HCT116 (cell line): ENCODE data around the gene PRPF8. TPM values are rescaled to one million over a fixed set of nuclear protein-coding genes. Genes with fewer than 3 reads are reported as not detected.
A peak's percentile ranks its signal among the peaks of the same experiment; 100 is the strongest.
"Not testable (repeated sequence)": the region's sequence is repeated elsewhere in the genome, so short reads cannot be mapped to it uniquely, and the experiment has no call there.

Experiments used
- ATAC-seq: fragments of 200-7000 bp; cut with Tn5 transposase; 2 replicates; pipeline ENCODE4 v1.9.1; 2020; ENCODE audit warnings: mild to moderate bottlenecking, moderate library complexity
- BruUV-seq: library from RNA; stranded (reverse); fragments of 400-500 nt; replicated peaks from 2 replicates; lab custom pipeline; 2021; lab: Mats Ljungman, UMichigan
- CTCF ChIA-PET: fragments of 300-600 bp; sonication (Branson Sonifier 250); formaldehyde crosslinking; loops from one replicate; lab custom pipeline; 2021; ENCODE audit warnings: antibody characterized with exemption; lab: Charles Lee
- POLR2A ChIA-PET: fragments of 300-600, 350-600 bp; sonication (Branson Sonifier 250); formaldehyde crosslinking; loops from one replicate; lab custom pipeline; 2021; ENCODE audit warnings: antibody characterized with exemption; lab: Charles Lee
- RAD21 ChIA-PET, 2 experiments: fragments of 300-600 bp; sonication (Branson Sonifier 250); formaldehyde crosslinking; loops; one replicate each; lab custom pipeline; 2023; ENCODE audit warnings: low total read pairs in 2 of 2; ENCODE audit not compliant: uncharacterized antibody in 2 of 2, unreplicated experiment in 2 of 2, low non-redundant PET in 1 of 2; lab: Charles Lee
- DNase-seq: peaks from one replicate; pipeline ENCODE4 v3.0.0-alpha.2; 2010; ENCODE audit warnings: low read depth, low spot score
- H2AFZ ChIP-seq: fragments of 200-600 bp; shearing (Covaris generic), sonication (generic); 2 replicates; pipeline ENCODE4 v1.6.1; 2017; ENCODE audit warnings: low read depth, mixed run types, mixed read lengths, antibody characterized with exemption, low read length; ENCODE audit not compliant: poor library complexity, severe bottlenecking
- H3K27ac ChIP-seq: 2 replicates; pipeline ENCODE4 v1.5.1; 2012; ENCODE audit warnings: low read depth, low read length
- H3K27me3 ChIP-seq: fragments of 200-600 bp; sonication (generic); 2 replicates; pipeline ENCODE4 v1.6.1; 2016; ENCODE audit warnings: mixed run types, low read length, mixed read lengths; ENCODE audit not compliant: insufficient read depth
- H3K36me3 ChIP-seq, 2 experiments: fragments of 200-500 bp in 1 of 2; fragments of 200-600 bp in 1 of 2; sonication (Bioruptor generic) in 1 of 2; sonication (generic) in 1 of 2; 2 replicates each; pipeline versions ENCODE4 v1.5.1 to v1.6.1; 2014 to 2016; ENCODE audit warnings: low read length in 2 of 2, inconsistent platforms in 1 of 2, mixed read lengths in 1 of 2, mixed run types in 1 of 2; ENCODE audit not compliant: insufficient read depth in 2 of 2, control insufficient read depth in 1 of 2
- H3K4me1 ChIP-seq, 2 experiments: fragments of 200-600 bp in 1 of 2; sonication (generic) in 1 of 2; 2 replicates each; pipeline versions ENCODE4 v1.5.1 to v1.6.1; 2012 to 2017; ENCODE audit warnings: low read length in 2 of 2, inconsistent platforms in 1 of 2, mild to moderate bottlenecking in 1 of 2, mixed read lengths in 1 of 2, mixed run types in 1 of 2, moderate library complexity in 1 of 2; ENCODE audit not compliant: insufficient read depth in 2 of 2, control insufficient read depth in 1 of 2
- H3K4me2 ChIP-seq: fragments of 200-600 bp; sonication (generic); 2 replicates; pipeline ENCODE4 v1.6.1; 2017; ENCODE audit warnings: mixed run types, low read length, mixed read lengths
- H3K4me3 ChIP-seq, 2 experiments: fragments of 200-600 bp in 1 of 2; sonication (generic) in 1 of 2; replicated peaks in 1 of 2; 2 replicates each; pipeline ENCODE4 v1.5.1; 2011 to 2016; ENCODE audit warnings: low read length in 2 of 2, control low read depth in 1 of 2, low read depth in 1 of 2, mild to moderate bottlenecking in 1 of 2, mixed read lengths in 1 of 2, mixed run types in 1 of 2
- H3K79me2 ChIP-seq: fragments of 200-600 bp; sonication (generic); 2 replicates; pipeline ENCODE4 v1.6.1; 2017; ENCODE audit warnings: mild to moderate bottlenecking, mixed run types, low read length, moderate library complexity, mixed read lengths; ENCODE audit not compliant: insufficient read depth
- H3K9ac ChIP-seq: fragments of 200-600 bp; sonication (generic); 2 replicates; pipeline ENCODE4 v1.6.1; 2016; ENCODE audit warnings: low read length, mixed read lengths
- H3K9me2 ChIP-seq: fragments of 200-600 bp; sonication (generic), shearing (Covaris generic); 2 replicates; pipeline ENCODE4 v1.6.1; 2017; ENCODE audit warnings: mixed run types, mild to moderate bottlenecking, moderate library complexity; ENCODE audit not compliant: insufficient read depth
- H3K9me3 ChIP-seq, 2 experiments: fragments of 200-500 bp in 1 of 2; fragments of 200-600 bp in 1 of 2; sonication (Bioruptor generic) in 1 of 2; sonication (generic) in 1 of 2; 2 replicates each; pipeline ENCODE4 v1.6.1; 2014 to 2017; ENCODE audit warnings: low read length in 2 of 2, mixed read lengths in 2 of 2, inconsistent platforms in 1 of 2, low read depth in 1 of 2, mild to moderate bottlenecking in 1 of 2, mixed run types in 1 of 2, moderate library complexity in 1 of 2; ENCODE audit not compliant: control insufficient read depth in 1 of 2, insufficient read depth in 1 of 2
- H4K20me1 ChIP-seq: fragments of 200-600 bp; sonication (generic), shearing (Covaris generic); 2 replicates; pipeline ENCODE4 v1.6.1; 2017; ENCODE audit warnings: mixed run types, mild to moderate bottlenecking, moderate library complexity; ENCODE audit not compliant: insufficient read depth
- FOSL1 ChIP-seq: IDR thresholded peaks from 2 replicates; pipeline ENCODE4 v1.6.1; 2012; ENCODE audit warnings: low read depth
- POLR2AphosphoS5 ChIP-seq: IDR thresholded peaks from 2 replicates; pipeline ENCODE4 v1.6.1; 2011; ENCODE audit warnings: mild to moderate bottlenecking, low read depth, low read length, moderate library complexity
- RAD21 ChIP-seq: IDR thresholded peaks from 2 replicates; pipeline ENCODE4 v1.6.1; 2012; ENCODE audit warnings: low read depth, mild to moderate bottlenecking
- intact Hi-C: fragments of 100-400 bp; cut with micrococcal nuclease; formaldehyde crosslinking; loops from 2 replicates; pipeline ENCODE4 v1.10.0; 2022
- total RNA-seq: library from RNA; stranded (reverse); gene quantifications from one replicate; pipeline ENCODE4 v1.2.1, GENCODE V29; 2021; ENCODE audit not compliant: unreplicated experiment
- TF ChIP-seq, protein P1 (sequence below): IDR thresholded peaks from 2 replicates; pipeline ENCODE4 v1.6.1; 2011; ENCODE audit warnings: mild to moderate bottlenecking, low read length, moderate library complexity; ENCODE audit not compliant: insufficient replicate concordance; ENCODE audit errors: extremely low read depth

The PRPF8 gene
- total RNA-seq, 1 experiment from 2014 or later = 386 TPM

- TF ChIP-seq, protein P1, sequence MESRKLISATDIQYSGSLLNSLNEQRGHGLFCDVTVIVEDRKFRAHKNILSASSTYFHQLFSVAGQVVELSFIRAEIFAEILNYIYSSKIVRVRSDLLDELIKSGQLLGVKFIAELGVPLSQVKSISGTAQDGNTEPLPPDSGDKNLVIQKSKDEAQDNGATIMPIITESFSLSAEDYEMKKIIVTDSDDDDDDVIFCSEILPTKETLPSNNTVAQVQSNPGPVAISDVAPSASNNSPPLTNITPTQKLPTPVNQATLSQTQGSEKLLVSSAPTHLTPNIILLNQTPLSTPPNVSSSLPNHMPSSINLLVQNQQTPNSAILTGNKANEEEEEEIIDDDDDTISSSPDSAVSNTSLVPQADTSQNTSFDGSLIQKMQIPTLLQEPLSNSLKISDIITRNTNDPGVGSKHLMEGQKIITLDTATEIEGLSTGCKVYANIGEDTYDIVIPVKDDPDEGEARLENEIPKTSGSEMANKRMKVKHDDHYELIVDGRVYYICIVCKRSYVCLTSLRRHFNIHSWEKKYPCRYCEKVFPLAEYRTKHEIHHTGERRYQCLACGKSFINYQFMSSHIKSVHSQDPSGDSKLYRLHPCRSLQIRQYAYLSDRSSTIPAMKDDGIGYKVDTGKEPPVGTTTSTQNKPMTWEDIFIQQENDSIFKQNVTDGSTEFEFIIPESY = no peak
- no peak for TF ChIP-seq RAD21
- TF ChIP-seq POLR2AphosphoS5 = peak; percentile 77
Observed at GRCh38 chr17:1709971-1710806, 25.5 kb upstream of the PRPF8 start, which contains the start of gene TLCD2 (continued).

DNA sequence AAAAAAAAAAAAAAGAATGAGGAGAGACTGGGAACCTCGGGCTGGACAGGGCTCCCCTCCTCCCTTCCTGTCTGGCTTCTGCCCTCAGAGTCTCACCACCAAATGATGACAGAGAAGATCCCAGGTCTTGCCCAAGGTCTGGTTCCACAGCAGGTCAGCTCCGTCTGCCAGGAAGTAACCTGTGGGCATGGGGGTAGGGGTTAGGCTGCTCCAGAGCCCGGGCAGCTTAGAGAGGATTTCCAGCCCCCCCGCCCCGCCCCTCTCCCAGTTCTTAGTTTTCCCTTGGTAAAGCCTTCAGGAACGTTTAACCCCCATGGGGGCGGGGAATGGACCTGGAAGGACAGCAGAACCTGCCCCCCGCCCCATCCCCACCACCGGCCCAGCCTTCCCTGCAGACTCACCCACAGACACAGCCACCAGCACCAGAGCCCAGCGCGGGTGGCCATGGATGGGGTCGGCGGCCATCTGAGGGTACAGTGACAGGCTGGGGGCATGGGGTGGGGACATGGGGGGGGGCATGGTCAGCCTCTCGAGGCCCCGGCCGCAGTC lies 24.8 kb upstream of the PRPF8 start:
- Histone ChIP-seq H4K20me1 (no peaks in the 10 kb centered on the region), H3K9me3 (no peaks in the 10 kb centered on the region), H3K36me3 (peaks cover 0 to 20% of the 10 kb centered on the region in 2 experiments; a peak in 1 of 4 replicates), H3K27me3 (no peaks in the 10 kb centered on the region), H3K9ac (peak overlapping the region; percentile 72), H3K4me3 (peak overlapping the region; percentile 51 to 70), H3K9me2 (no peaks in the 10 kb centered on the region), H3K4me1 (peaks cover 29 to 50% of the 10 kb centered on the region in 2 experiments), H3K79me2 (peaks cover 19% of the 10 kb centered on the region; the same call in 1 of the 2 replicates), H3K4me2 (peak overlapping the region; percentile 100), H2AFZ (no peak overlapping the region), H3K27ac (peak overlapping the region; percentile 55; the same call in 1 of the 2 replicates)
- ChIA-PET RAD21 (no interaction called here), CTCF (no interaction called here), POLR2A (interaction anchor here (0.7 kb wide), 1 partner anchor 30 kb away, joined by 3 read pairs; no protein-coding TSS in a partner anchor)
- intact Hi-C loops = no loop called here
- no peak for DNase-seq
- BruUV-seq = no TSS peak
- TF ChIP-seq FOSL1 = no peak
- no peak for ATAC-seq

DNA sequence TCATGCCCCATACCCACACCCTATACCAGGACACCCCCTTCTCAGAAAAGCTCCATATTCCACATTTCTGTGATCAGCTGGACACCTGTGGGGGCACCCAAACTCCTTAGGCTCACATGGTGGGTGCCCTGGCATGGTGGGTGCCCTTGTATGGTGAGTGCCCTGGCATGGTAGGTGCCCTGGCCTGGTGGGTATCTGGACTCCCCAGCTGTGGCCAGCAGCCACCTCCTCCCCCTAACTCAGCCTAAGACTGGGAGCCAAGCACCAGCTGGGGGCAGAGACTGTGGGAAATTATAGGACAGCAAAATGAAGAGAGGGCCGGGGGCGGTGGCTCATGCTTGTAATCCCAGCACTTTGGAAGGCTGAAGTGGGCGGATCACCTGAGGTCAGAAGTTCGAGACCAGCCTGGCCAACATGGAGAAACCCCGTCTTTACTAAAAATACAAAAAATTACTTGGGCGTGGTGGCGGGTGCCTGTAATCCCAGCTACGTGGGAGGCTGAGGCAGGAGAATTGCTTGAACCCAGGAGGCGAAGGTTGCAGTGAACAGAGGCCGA lies 24.2 kb upstream of the PRPF8 start:
- H3K9ac ChIP-seq, CTCF ChIA-PET, BruUV-seq: not testable (repeated sequence)

More for the DNA sequence above, 24.2 kb upstream of the PRPF8 start:
- H3K9me3 ChIP-seq, H3K9me2 ChIP-seq, H4K20me1 ChIP-seq, ATAC-seq, RAD21 ChIA-PET, H3K4me3 ChIP-seq, H3K27me3 ChIP-seq, H2AFZ ChIP-seq, DNase-seq, intact Hi-C loops, H3K27ac ChIP-seq: not testable (repeated sequence)
- POLR2A ChIA-PET = interaction anchor here (0.7 kb wide), 1 partner anchor 29 kb away, joined by 3 read pairs; no protein-coding TSS in a partner anchor
- peaks cover 23 to 44% of the 10 kb centered on the region in 2 experiments for H3K4me1 ChIP-seq
- H3K4me2 ChIP-seq = peak overlapping the region; percentile 100; the same call in 1 of the 2 replicates
- H3K36me3 ChIP-seq = peaks cover 0 to 20% of the 10 kb centered on the region in 2 experiments; a peak in 1 of 4 replicates
- H3K79me2 ChIP-seq = peaks cover 12% of the 10 kb centered on the region; the same call in 1 of the 2 replicates
